GM23338 (cell line): ENCODE measurements around the gene EFCAB6. TPM values are rescaled to one million over a fixed set of nuclear protein-coding genes. Genes with fewer than 3 reads are reported as not detected.

Experiments
- ATAC-seq: fragments of 200-7000 bp; cut with Tn5 transposase; 3 replicates; pipeline ENCODE4 v1.9.1; 2020
- DNase-seq: peaks from one replicate; pipeline ENCODE4 v3.0.0-alpha.2; 2015; ENCODE audit warnings: low spot score
- H2AFZ ChIP-seq: fragments of 200-600 bp; sonication (generic); 2 replicates; pipeline ENCODE4 v1.8.0; 2016; ENCODE audit warnings: antibody characterized with exemption, mild to moderate bottlenecking, moderate library complexity
- H3F3A ChIP-seq: fragments of 200-600 bp; sonication (generic); replicated peaks from 2 replicates; pipeline ENCODE4 v1.8.0; 2017; ENCODE audit warnings: antibody characterized with exemption, mixed run types, low read depth
- H3K27ac ChIP-seq: fragments of 200-600 bp; sonication (generic); 2 replicates; pipeline ENCODE4 v1.6.1; 2016; ENCODE audit warnings: low read depth
- H3K27me3 ChIP-seq: fragments of 200-600 bp; sonication (generic); 2 replicates; pipeline ENCODE4 v1.8.0; 2016; ENCODE audit warnings: mild to moderate bottlenecking, mixed run types, moderate library complexity; ENCODE audit not compliant: insufficient read depth
- H3K36me3 ChIP-seq: fragments of 200-600 bp; sonication (generic); 2 replicates; pipeline ENCODE4 v1.8.0; 2016; ENCODE audit warnings: mild to moderate bottlenecking; ENCODE audit not compliant: insufficient read depth
- H3K4me1 ChIP-seq: fragments of 200-600 bp; sonication (generic); 2 replicates; pipeline ENCODE4 v1.8.0; 2016; ENCODE audit warnings: mild to moderate bottlenecking, moderate library complexity; ENCODE audit not compliant: insufficient read depth
- H3K4me2 ChIP-seq: fragments of 200-600 bp; sonication (generic); 2 replicates; pipeline ENCODE4 v1.7.1; 2017; ENCODE audit warnings: mixed run types
- H3K4me3 ChIP-seq: fragments of 200-600 bp; sonication (generic); 2 replicates; pipeline ENCODE4 v1.6.1; 2016; ENCODE audit warnings: mixed run types
- H3K79me2 ChIP-seq: fragments of 200-600 bp; sonication (generic); replicated peaks from 2 replicates; pipeline ENCODE4 v1.8.0; 2017; ENCODE audit warnings: mild to moderate bottlenecking; ENCODE audit not compliant: insufficient read depth
- H3K9me2 ChIP-seq: fragments of 200-600 bp; sonication (generic); 2 replicates; pipeline ENCODE4 v1.8.0; 2017; ENCODE audit not compliant: insufficient read depth
- H4K20me1 ChIP-seq: fragments of 200-600 bp; sonication (generic); replicated peaks from 2 replicates; pipeline ENCODE4 v1.8.0; 2017; ENCODE audit warnings: mild to moderate bottlenecking; ENCODE audit not compliant: insufficient read depth
- H3K27ac Mint-ChIP-seq: 2 replicates; pipeline ENCODE4 v1.8.0; 2020; ENCODE audit warnings: inconsistent platforms, mild to moderate bottlenecking, moderate library complexity, mixed read lengths
- H3K27me3 Mint-ChIP-seq: 3 replicates; pipeline ENCODE4 v1.8.0; 2022; ENCODE audit warnings: low read depth, mild to moderate bottlenecking, moderate library complexity, mixed read lengths, inconsistent platforms; ENCODE audit not compliant: insufficient read depth, poor library complexity
- H3K36me3 Mint-ChIP-seq: 3 replicates; pipeline ENCODE4 v1.8.0; 2021; ENCODE audit warnings: low read depth, mild to moderate bottlenecking, inconsistent platforms, moderate library complexity, mixed read lengths
- H3K4me1 Mint-ChIP-seq: 3 replicates; pipeline ENCODE4 v1.8.0; 2020; ENCODE audit warnings: mild to moderate bottlenecking, inconsistent platforms, mixed read lengths
- H3K4me3 Mint-ChIP-seq: 3 replicates; pipeline ENCODE4 v1.8.0; 2021; ENCODE audit warnings: moderate library complexity, mild to moderate bottlenecking, inconsistent platforms, mixed read lengths
- H3K9me3 Mint-ChIP-seq: 3 replicates; pipeline ENCODE4 v1.8.0; 2020; ENCODE audit warnings: moderate library complexity, mild to moderate bottlenecking, inconsistent platforms, mixed read lengths
- NANOG ChIP-seq: IDR thresholded peaks from 2 replicates; pipeline ENCODE4 v1.6.1; 2016; ENCODE audit warnings: antibody characterized with exemption, borderline replicate concordance
- POLR2AphosphoS5 ChIP-seq: IDR thresholded peaks from 2 replicates; pipeline ENCODE4 v1.6.1; 2016; ENCODE audit warnings: antibody characterized with exemption, low read depth
- REST ChIP-seq: IDR thresholded peaks from one replicate; pipeline ENCODE4 v1.6.1; 2018; ENCODE audit warnings: antibody characterized with exemption; ENCODE audit not compliant: unreplicated experiment
- ZNF462 ChIP-seq: fragments of 250-450 bp; sonication (Bioruptor Pico); IDR thresholded peaks from 2 replicates; pipeline ENCODE4 v1.5.0; 2020; ENCODE audit warnings: mild to moderate bottlenecking, moderate library complexity
- polyA plus RNA-seq: library from polyadenylated mRNA; unstranded; fragments of >200 nt; fragmentation: Nextera tagmentation; extraction: Ambion mirVana; gene quantifications from 2 replicates; pipeline ENCODE4 v1.2.1, GENCODE V29; 2016
- total RNA-seq: library from RNA; depleted of rRNA; stranded (reverse); fragments of >200 nt; shearing (Covaris generic); gene quantifications from 2 replicates; pipeline ENCODE4 v1.2.3, GENCODE V29; 2014

The EFCAB6 gene
- total and polyA plus RNA-seq, 2 experiments from 2014 or later: 1.1 to 1.8 TPM

- H3K4me2 ChIP-seq: no peak overlapping the region
- H3K4me3 ChIP-seq: no peak overlapping the region
- no peak overlapping the region for H2AFZ ChIP-seq
- H3K27ac ChIP-seq: no peak overlapping the region
- no peaks in the 10 kb centered on the region for H3K36me3 ChIP-seq
- Mint-ChIP-seq H3K4me3 (no peak overlapping the region), H3K4me1 (no peaks in the 10 kb centered on the region), H3K9me3 (peaks cover 12% of the 10 kb centered on the region), H3K36me3 (peaks cover 6% of the 10 kb centered on the region), H3K27ac (no peak overlapping the region), H3K27me3 (no peaks in the 10 kb centered on the region)
- no peaks in the 10 kb centered on the region for H3K27me3 ChIP-seq
- DNase-seq: no peak
- H3K9me2 ChIP-seq: no peaks in the 10 kb centered on the region
- H3K4me1 ChIP-seq: no peaks in the 10 kb centered on the region
- no peaks in the 10 kb centered on the region for H4K20me1 ChIP-seq
- TF ChIP-seq NANOG (no peak), REST (no peak), POLR2AphosphoS5 (no peak), ZNF462 (CRISPR knock-in tag) (no peak)
- no peaks in the 10 kb centered on the region for H3F3A ChIP-seq
- no peak for ATAC-seq
- H3K79me2 ChIP-seq: no peaks in the 10 kb centered on the region
These were observed 172.7 kb downstream of the EFCAB6 start for GRCh38 chr22:43639228-43639948.
